Esophagus muscularis mucosa (tissue), 4 donors: Measurements from ENCODE around the gene UBL4B.

Source experiments
- EP300 ChIP-seq: sonication (generic); formaldehyde crosslinking; IDR thresholded peaks from one replicate; pipeline ENCODE4 v1.6.1; 2017; ENCODE audit warnings: antibody characterized with exemption
- POLR2A ChIP-seq: fragments of 450-650 bp; IDR thresholded peaks from one replicate; pipeline ENCODE4 v1.6.1; 2017; ENCODE audit warnings: antibody characterized with exemption, moderate library complexity, mild to moderate bottlenecking, low read depth
- POLR2AphosphoS5 ChIP-seq, 2 donors: sonication (generic); formaldehyde crosslinking; IDR thresholded peaks; one replicate each; pipeline ENCODE4 v1.6.1; 2017; ENCODE audit warnings: antibody characterized with exemption in 2 of 2
- TF ChIP-seq, protein P1 (sequence below), 3 experiments: fragments of 200-600 bp in 2 of 3; fragments of 450-650 bp in 1 of 3; sonication (generic) in 2 of 3; IDR thresholded peaks; one replicate each; pipeline ENCODE4 v1.5.1; 2017 to 2019; ENCODE audit warnings: antibody characterized with exemption in 3 of 3, mild to moderate bottlenecking in 2 of 3, moderate library complexity in 1 of 3

DNA sequence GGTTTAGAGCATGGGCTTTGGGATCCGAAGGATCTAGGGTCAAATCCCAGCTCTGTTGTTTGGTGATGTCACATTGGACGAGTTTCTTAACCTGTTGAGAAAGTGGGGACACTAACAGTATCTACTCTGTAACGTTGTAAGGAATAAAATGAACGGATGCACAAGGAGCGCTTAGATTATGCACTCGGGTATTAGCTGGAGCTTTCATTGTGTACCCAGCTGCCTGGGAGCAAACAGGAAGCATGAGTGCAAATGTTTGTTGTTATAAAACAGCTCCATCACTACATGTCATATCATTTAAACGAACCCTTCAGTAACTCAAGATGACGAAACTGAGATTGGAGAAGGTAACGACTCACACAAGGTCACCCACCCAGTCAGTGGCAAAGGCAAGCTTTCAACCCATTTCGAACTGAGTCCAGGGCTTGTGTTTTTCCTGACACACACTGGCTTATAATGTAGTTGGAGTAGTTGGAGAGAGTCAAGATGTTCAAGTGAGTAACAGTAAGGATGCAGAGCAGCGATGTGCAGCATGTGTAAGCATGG, 21.9 kb downstream of the UBL4B start:
- no peak for TF ChIP-seq POLR2A
- TF ChIP-seq, protein P1, sequence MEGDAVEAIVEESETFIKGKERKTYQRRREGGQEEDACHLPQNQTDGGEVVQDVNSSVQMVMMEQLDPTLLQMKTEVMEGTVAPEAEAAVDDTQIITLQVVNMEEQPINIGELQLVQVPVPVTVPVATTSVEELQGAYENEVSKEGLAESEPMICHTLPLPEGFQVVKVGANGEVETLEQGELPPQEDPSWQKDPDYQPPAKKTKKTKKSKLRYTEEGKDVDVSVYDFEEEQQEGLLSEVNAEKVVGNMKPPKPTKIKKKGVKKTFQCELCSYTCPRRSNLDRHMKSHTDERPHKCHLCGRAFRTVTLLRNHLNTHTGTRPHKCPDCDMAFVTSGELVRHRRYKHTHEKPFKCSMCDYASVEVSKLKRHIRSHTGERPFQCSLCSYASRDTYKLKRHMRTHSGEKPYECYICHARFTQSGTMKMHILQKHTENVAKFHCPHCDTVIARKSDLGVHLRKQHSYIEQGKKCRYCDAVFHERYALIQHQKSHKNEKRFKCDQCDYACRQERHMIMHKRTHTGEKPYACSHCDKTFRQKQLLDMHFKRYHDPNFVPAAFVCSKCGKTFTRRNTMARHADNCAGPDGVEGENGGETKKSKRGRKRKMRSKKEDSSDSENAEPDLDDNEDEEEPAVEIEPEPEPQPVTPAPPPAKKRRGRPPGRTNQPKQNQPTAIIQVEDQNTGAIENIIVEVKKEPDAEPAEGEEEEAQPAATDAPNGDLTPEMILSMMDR (IDR thresholded peaks at IDR 0.05) = no peak
- no peak for TF ChIP-seq POLR2AphosphoS5 (IDR thresholded peaks at IDR 0.05)
- no peak for TF ChIP-seq EP300
